Heart right ventricle (tissue), 16 donors: ENCODE results near the gene SSBP3. TPM values are rescaled to one million over a fixed set of nuclear protein-coding genes. Genes with fewer than 3 reads are reported as not detected.

Experiments used
- ATAC-seq, 8 donors: fragments of 200-7000 bp; cut with Tn5 transposase; one replicate each; pipeline ENCODE4 v1.9.1; 2020; ENCODE audit warnings: mild to moderate bottlenecking in 8 of 8, moderate library complexity in 8 of 8, moderate number of reproducible peaks in 1 of 8
- DNase-seq, 2 donors: peaks; one replicate each; pipeline ENCODE4 v3.0.0-alpha.2; 2020
- H3K27ac ChIP-seq, 10 donors: fragments of 200-600 bp; sonication (generic) in 2 of 10; one replicate each; pipeline versions ENCODE4 v1.5.0 to v1.8.0; 2020 to 2022; ENCODE audit warnings: mild to moderate bottlenecking in 3 of 10
- H3K27me3 ChIP-seq, 7 donors: fragments of 200-600 bp; one replicate each; pipeline ENCODE4 v1.8.0; 2021 to 2022; ENCODE audit warnings: mild to moderate bottlenecking in 2 of 7
- H3K36me3 ChIP-seq, 9 donors: fragments of 200-600 bp; sonication (generic) in 1 of 9; one replicate each; pipeline versions ENCODE4 v1.5.0 to v1.8.0; 2020 to 2022; ENCODE audit warnings: mild to moderate bottlenecking in 2 of 9
- H3K4me1 ChIP-seq, 9 donors: fragments of 200-600 bp; sonication (generic) in 1 of 9; one replicate each; pipeline versions ENCODE4 v1.5.0 to v1.8.0; 2020 to 2022; ENCODE audit warnings: mild to moderate bottlenecking in 4 of 9
- H3K4me3 ChIP-seq, 10 donors: fragments of 200-600 bp; sonication (generic) in 2 of 10; one replicate each; pipeline versions ENCODE4 v1.5.0 to v1.8.0; 2020 to 2022; ENCODE audit warnings: mild to moderate bottlenecking in 7 of 10, moderate library complexity in 2 of 10
- H3K9me3 ChIP-seq, 11 donors: fragments of 200-600 bp in 10 of 11; sonication (generic) in 2 of 11; one replicate each; pipeline versions ENCODE4 v1.5.0 to v1.8.0; 2013 to 2022; ENCODE audit warnings: mild to moderate bottlenecking in 2 of 11, control low read depth in 1 of 11, moderate library complexity in 1 of 11
- WGBS, 2 donors: extraction: QIAGEN DNeasy Blood & Tissue Kit; methylation state at CpG; one replicate each; pipeline ENCODE4 v1.1.7; 2013; ENCODE audit warnings: inconsistent platforms in 1 of 2; 5-methylcytosine and 5-hydroxymethylcytosine counted together
- intact Hi-C, 10 donors: fragments of 100-400 bp; cut with DNase I; formaldehyde crosslinking; loops; one replicate each; pipeline versions ENCODE4 v1.11.1 to v1.14.2; 2022
- polyA plus RNA-seq, 2 donors: library from polyadenylated mRNA; stranded (reverse); fragments of 200-250 nt; gene quantifications; one replicate each; pipeline ENCODE4 v1.2.3, GENCODE V29; 2013
- total RNA-seq, 10 donors: library from RNA; stranded (reverse); fragmentation: NEBNext Ultra II Directional in 3 of 10; extraction: Animal tissue kit (Norgen Biotek cat#: 25700) in 3 of 10; gene quantifications; one replicate each; pipeline versions ENCODE4 v1.2.1 to v1.2.4, GENCODE V29; 2021 to 2023
- TF ChIP-seq, protein P1 (sequence below), 9 donors: fragments of 200-600 bp; sonication (generic) in 2 of 9; IDR thresholded peaks; one replicate each; pipeline versions ENCODE4 v1.5.0 to v1.8.0; 2021 to 2022; ENCODE audit warnings: antibody characterized with exemption in 9 of 9, mild to moderate bottlenecking in 5 of 9, moderate library complexity in 1 of 9
- donor health status: Arrhythmogenic right ventricular cardiomyopathy.
- donor health status: ischemic (EF 13 %, LVEDD 7.1; RV severe dilation, severe dysfunction).
- donor health status: healthy with polysubstance abuse.
- donor health status: DM: no; HTN: yes; CAD: no.
- donor health status: DM: no; HTN: no; CAD: no.
- donor health status: ischemic (EF 25% LVEDD 6.9; RV normal size, moderate dysfunction).
- donor health status: ischemic (EF 25% LVEDD 5.7; RV mildly dilated, moderate dysfunction).
- donor health status: healthy.
- donor health status: DM: yes; HTN: yes; CAD: no.
- donor health status: Ischemic cardiomyopathy.
- donor health status: ischemic (EF 35%, LVEDD 5.7; RV mildly dilated, moderate dysfunction).
- donor health status: nonischemic (EF 11% LVEDD 7.7; RV severe dilation, severe dysfunction).
- donor health status: DM: yes; HTN: yes; CAD: no.
- donor health status: PGD.
- donor health status: ischemic (EF 29% LVEDD 5.4; RV normal size, mild dysfunction).
- donor health status: nonischemic (EF 23%, LVEDD 6.1; RV moderate dilation, normal function).

SSBP3 gene
- total and polyA plus RNA-seq, 12 donors, result 17.6 to 71.9 (median 52.8) TPM

GRCh38 chr1:54358503-54359168 lies 47.6 kb downstream of the SSBP3 start:
- TF ChIP-seq, protein P1, sequence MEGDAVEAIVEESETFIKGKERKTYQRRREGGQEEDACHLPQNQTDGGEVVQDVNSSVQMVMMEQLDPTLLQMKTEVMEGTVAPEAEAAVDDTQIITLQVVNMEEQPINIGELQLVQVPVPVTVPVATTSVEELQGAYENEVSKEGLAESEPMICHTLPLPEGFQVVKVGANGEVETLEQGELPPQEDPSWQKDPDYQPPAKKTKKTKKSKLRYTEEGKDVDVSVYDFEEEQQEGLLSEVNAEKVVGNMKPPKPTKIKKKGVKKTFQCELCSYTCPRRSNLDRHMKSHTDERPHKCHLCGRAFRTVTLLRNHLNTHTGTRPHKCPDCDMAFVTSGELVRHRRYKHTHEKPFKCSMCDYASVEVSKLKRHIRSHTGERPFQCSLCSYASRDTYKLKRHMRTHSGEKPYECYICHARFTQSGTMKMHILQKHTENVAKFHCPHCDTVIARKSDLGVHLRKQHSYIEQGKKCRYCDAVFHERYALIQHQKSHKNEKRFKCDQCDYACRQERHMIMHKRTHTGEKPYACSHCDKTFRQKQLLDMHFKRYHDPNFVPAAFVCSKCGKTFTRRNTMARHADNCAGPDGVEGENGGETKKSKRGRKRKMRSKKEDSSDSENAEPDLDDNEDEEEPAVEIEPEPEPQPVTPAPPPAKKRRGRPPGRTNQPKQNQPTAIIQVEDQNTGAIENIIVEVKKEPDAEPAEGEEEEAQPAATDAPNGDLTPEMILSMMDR (IDR thresholded peaks at IDR 0.05), result no peak
- H3K27me3 ChIP-seq, result no peaks in the 10 kb centered on the region
- no peak overlapping the region for H3K4me3 ChIP-seq
- H3K36me3 ChIP-seq, result peaks cover 0 to 10% (median 0%) of the 10 kb centered on the region in 9 donors
- DNase-seq, result peak; percentile 57 to 76
- H3K4me1 ChIP-seq, result peaks cover 17 to 91% (median 61%) of the 10 kb centered on the region in 9 donors
- WGBS, 2 donors, result 55 to 65% methylated on average over 14 of the region's 14 CpGs
- intact Hi-C loops, result loop anchor here in 2 of 10 donors (1.0 to 5.0 kb wide), 4 partner anchors 46 to 129 kb away; partner anchors contain the start of gene SSBP3 (in 1 of the 2)
- ATAC-seq, result peak; percentile 65 to 90 (median 83)
- peak overlapping the region; percentile 49 to 91 (median 70) for H3K27ac ChIP-seq
- no peaks in the 10 kb centered on the region for H3K9me3 ChIP-seq

DNA sequence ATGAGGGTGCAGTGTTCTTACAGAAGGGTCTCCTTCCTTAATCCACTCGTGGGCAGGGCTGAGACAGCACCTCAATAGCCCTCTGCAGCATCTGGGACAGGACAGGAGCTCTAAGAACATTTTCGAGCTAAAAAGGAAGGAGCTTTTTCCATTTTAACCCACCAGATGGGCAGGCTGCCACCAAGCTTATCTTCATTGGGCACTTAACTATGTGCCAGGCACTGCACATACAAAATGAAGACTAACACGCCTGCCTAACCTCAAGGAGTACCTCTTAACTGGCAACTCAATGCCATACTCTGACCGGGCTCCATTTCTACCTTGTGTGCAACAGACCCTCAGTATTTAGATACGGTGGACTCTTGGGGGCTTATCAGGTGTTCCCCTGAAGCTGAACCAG lies 48.2 kb downstream of the SSBP3 start:
- 49 to 68% methylated on average over 5 of the region's 5 CpGs for WGBS, 2 donors
- peak in 1 of 8 donors; percentile 22 for ATAC-seq

DNA sequence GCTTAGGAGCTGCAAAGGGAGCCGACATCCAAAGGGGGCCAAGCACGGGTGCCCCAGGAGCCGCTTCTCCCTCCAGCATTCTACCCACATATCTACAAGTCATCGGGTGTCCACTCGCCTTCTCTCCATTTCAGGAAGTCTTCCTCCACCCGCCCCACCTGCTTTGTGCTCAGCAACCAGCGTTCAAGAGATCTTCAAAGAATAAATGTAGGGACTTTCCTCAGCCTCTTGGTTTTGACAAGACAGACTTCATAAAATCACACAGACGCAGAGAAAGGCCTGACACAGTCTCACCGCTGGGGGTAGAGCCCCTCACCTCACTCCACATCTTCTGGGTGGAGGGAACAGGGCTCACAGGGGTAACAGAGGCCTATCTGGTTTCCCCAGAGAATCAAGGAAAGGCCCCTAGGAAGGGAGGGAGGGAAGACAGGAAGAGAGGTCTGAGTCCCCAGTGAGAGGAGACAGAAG lies 49.5 kb downstream of the SSBP3 start:
- intact Hi-C loops, result loop anchor here in 2 of 10 donors (5.0 kb wide), 3 partner anchors 44 to 131 kb away; partner anchors contain the start of gene SSBP3 (in 1 of the 2)
- Histone ChIP-seq H3K4me3 (peak overlapping the region in 6 of 10 donors; percentile 3 to 40 (median 16)), H3K9me3 (no peaks in the 10 kb centered on the region), H3K27me3 (no peaks in the 10 kb centered on the region), H3K27ac (peak overlapping the region in 3 of 10 donors; percentile 3 to 46 (median 30)), H3K36me3 (peaks cover 0 to 10% (median 0%) of the 10 kb centered on the region in 9 donors), H3K4me1 (peaks cover 17 to 88% (median 59%) of the 10 kb centered on the region in 9 donors)
- 55 to 70% methylated on average over 9 of the region's 9 CpGs for WGBS, 2 donors
- TF ChIP-seq, protein P1 (IDR thresholded peaks at IDR 0.05), result no peak
- ATAC-seq (no peak), DNase-seq (no peak)

More for the DNA sequence above, 48.2 kb downstream of the SSBP3 start:
- TF ChIP-seq, protein P1 (IDR thresholded peaks at IDR 0.05), result no peak
- no peaks in the 10 kb centered on the region for H3K27me3 ChIP-seq
- no peak for DNase-seq
- H3K36me3 ChIP-seq, result peaks cover 0 to 10% (median 0%) of the 10 kb centered on the region in 9 donors
- no peaks in the 10 kb centered on the region for H3K9me3 ChIP-seq
- H3K27ac ChIP-seq, result peak overlapping the region in 7 of 10 donors; percentile 33 to 91 (median 77)
- no peak overlapping the region for H3K4me3 ChIP-seq
- peaks cover 17 to 93% (median 61%) of the 10 kb centered on the region in 9 donors for H3K4me1 ChIP-seq
- intact Hi-C loops, result loop anchor here in 2 of 10 donors (5.0 kb wide), 3 partner anchors 46 to 129 kb away; partner anchors contain the start of gene SSBP3 (in 1 of the 2)

- H3K9me3 ChIP-seq, result no peaks in the 10 kb centered on the region
- peak overlapping the region in 4 of 10 donors; percentile 10 to 48 (median 38) for H3K27ac ChIP-seq
- peaks cover 0 to 10% (median 0%) of the 10 kb centered on the region in 9 donors for H3K36me3 ChIP-seq
- H3K27me3 ChIP-seq, result no peaks in the 10 kb centered on the region
- no peak for DNase-seq
- intact Hi-C loops, result loop anchor here in 2 of 10 donors (5.0 kb wide), 3 partner anchors 44 to 131 kb away; partner anchors contain the start of gene SSBP3 (in 1 of the 2)
- peak overlapping the region in 6 of 10 donors; percentile 3 to 40 (median 16) for H3K4me3 ChIP-seq
- TF ChIP-seq, protein P1 (IDR thresholded peaks at IDR 0.05), result no peak
- H3K4me1 ChIP-seq, result peaks cover 17 to 88% (median 62%) of the 10 kb centered on the region in 9 donors
- ATAC-seq, result no peak
- WGBS, 2 donors, result 45 to 53% methylated on average over 31 of the region's 31 CpGs
These were observed 50.1 kb downstream of the SSBP3 start for GRCh38 chr1:54355931-54356679.
